ENCODE measurements around the gene DHRS7B. TPM values are rescaled to one million over a fixed set of nuclear protein-coding genes. Genes with fewer than 3 reads are reported as not detected.
"Not testable (repeated sequence)": the region's sequence is repeated elsewhere in the genome, so short reads cannot be mapped to it uniquely, and the experiment has no call there.

Gene DHRS7B
- total RNA-seq, 2 donors from 2014 or later: 30.5 to 44.5 TPM

DNA sequence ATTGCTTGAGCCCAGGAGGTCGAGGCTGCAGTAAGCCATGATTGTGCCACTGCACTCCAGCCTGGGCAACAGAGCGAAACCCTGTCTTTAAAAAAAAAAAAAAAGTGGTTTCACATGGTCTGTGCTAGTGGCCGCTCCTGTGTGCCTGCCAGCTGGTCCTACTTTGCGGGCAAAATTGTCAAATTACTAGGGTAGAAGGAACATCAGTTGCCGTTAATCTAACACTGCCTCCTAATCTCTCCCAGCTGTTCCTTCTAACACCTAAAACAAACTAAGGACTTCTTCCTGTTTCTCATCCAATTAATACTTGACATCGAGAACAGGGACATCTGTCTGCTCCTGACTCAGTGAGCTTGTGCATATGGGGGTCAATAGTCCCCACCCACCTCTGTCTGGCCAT is 63.3 kb downstream of the DHRS7B start:
- TF ChIP-seq, protein P1, sequence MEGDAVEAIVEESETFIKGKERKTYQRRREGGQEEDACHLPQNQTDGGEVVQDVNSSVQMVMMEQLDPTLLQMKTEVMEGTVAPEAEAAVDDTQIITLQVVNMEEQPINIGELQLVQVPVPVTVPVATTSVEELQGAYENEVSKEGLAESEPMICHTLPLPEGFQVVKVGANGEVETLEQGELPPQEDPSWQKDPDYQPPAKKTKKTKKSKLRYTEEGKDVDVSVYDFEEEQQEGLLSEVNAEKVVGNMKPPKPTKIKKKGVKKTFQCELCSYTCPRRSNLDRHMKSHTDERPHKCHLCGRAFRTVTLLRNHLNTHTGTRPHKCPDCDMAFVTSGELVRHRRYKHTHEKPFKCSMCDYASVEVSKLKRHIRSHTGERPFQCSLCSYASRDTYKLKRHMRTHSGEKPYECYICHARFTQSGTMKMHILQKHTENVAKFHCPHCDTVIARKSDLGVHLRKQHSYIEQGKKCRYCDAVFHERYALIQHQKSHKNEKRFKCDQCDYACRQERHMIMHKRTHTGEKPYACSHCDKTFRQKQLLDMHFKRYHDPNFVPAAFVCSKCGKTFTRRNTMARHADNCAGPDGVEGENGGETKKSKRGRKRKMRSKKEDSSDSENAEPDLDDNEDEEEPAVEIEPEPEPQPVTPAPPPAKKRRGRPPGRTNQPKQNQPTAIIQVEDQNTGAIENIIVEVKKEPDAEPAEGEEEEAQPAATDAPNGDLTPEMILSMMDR (IDR thresholded peaks at IDR 0.05): no peak
- no peaks in the 10 kb centered on the region for H3K27me3 ChIP-seq (replicated peaks; ENCODE audit: insufficient read depth)

DNA sequence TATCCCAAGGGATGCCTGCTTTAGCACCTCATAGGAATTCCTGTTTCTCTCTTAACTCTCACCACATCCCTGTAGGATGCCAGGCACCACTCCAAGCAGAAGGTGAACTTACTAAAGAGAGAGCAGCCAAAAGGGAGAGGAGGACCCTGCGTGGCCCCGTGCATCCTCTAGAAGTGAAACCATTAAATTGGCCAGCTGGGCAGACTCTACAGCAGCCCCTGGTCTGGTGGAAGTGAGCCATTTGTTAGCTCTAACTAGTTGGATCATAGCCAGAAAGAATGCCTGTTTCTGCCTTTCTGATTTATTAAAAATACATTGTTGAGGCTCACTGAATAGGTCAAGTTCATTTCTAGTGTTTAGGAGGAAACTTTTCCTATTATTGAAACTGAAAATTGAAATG is 64.9 kb downstream of the DHRS7B start:
- TF ChIP-seq, protein P1 (IDR thresholded peaks at IDR 0.05): no peak
- Histone ChIP-seq H3K4me1 (ENCODE audit: control insufficient read depth in 1 of 2, low read depth in 2 of 2) (peaks cover 3 to 37% of the 10 kb centered on the region in 2 donors), H3K27me3 (replicated peaks; ENCODE audit: insufficient read depth) (no peaks in the 10 kb centered on the region), H3K4me3 (peak overlapping the region; percentile 25), H3K9me3 (no peaks in the 10 kb centered on the region), H3K27ac (peak overlapping the region; percentile 46 to 65), H3K36me3 (peaks cover 3% of the 10 kb centered on the region)
- DNase-seq (ENCODE audit: low spot score) (no peak), ATAC-seq (ENCODE audit: insufficient number of reproducible peaks, low FRiP score, low read depth) (no peak)

More for the DNA sequence above, 63.3 kb downstream of the DHRS7B start:
- Histone ChIP-seq H3K36me3 (no peaks in the 10 kb centered on the region), H3K27ac (no peak overlapping the region), H3K9me3 (no peaks in the 10 kb centered on the region), H3K4me3 (no peak overlapping the region), H3K4me1 (ENCODE audit: control insufficient read depth in 1 of 2, low read depth in 2 of 2) (peaks cover 3 to 33% of the 10 kb centered on the region in 2 donors)
- DNase-seq (ENCODE audit: low spot score): no peak
- no peak for ATAC-seq (ENCODE audit: insufficient number of reproducible peaks, low FRiP score, low read depth)

DNA sequence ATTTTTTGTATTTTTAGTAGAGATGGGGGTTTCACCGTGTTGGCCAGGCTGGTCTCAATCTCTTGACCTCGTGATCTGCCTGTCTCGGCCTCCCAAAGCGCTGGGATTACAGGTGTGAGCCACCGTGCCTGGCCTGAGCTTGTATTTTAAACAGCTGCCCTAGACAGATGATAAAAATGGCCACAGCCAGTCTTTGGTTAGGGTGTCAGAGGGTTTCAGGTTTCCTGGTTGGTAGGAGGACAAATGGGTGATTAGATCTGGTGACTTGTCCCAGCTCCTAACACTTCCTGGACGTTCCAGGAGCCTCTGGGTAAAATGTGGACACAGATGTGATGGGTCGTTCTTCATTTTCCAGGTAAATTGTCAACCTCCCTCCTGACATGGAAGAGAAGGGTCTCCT is 65.7 kb downstream of the DHRS7B start:
- DNase-seq (ENCODE audit: low spot score); H3K36me3 ChIP-seq; H3K27ac ChIP-seq; H3K27me3 ChIP-seq (replicated peaks; ENCODE audit: insufficient read depth); ATAC-seq (ENCODE audit: insufficient number of reproducible peaks, low FRiP score, low read depth); H3K4me3 ChIP-seq; H3K9me3 ChIP-seq: not testable (repeated sequence)
- peaks cover 3 to 37% of the 10 kb centered on the region in 2 donors for H3K4me1 ChIP-seq (ENCODE audit: control insufficient read depth in 1 of 2, low read depth in 2 of 2)

- TF ChIP-seq, protein P1 (IDR thresholded peaks at IDR 0.05): no peak
- DNase-seq (ENCODE audit: low spot score) (no peak), ATAC-seq (ENCODE audit: insufficient number of reproducible peaks, low FRiP score, low read depth) (no peak)
- H3K27me3 ChIP-seq (replicated peaks; ENCODE audit: insufficient read depth): no peaks in the 10 kb centered on the region
- no peak overlapping the region for H3K4me3 ChIP-seq
- no peaks in the 10 kb centered on the region for H3K9me3 ChIP-seq
- no peak overlapping the region for H3K27ac ChIP-seq
- peaks cover 3 to 37% of the 10 kb centered on the region in 2 donors for H3K4me1 ChIP-seq (ENCODE audit: control insufficient read depth in 1 of 2, low read depth in 2 of 2)
- peaks cover 10% of the 10 kb centered on the region for H3K36me3 ChIP-seq
Measured at GRCh38 chr17:21193031-21193430, 66.3 kb downstream of the DHRS7B start.

GRCh38 chr17:21194226-21194625 is 67.5 kb downstream of the DHRS7B start:
- H3K4me1 ChIP-seq (ENCODE audit: control insufficient read depth in 1 of 2, low read depth in 2 of 2): peaks cover 3 to 37% of the 10 kb centered on the region in 2 donors
- peaks cover 13% of the 10 kb centered on the region for H3K36me3 ChIP-seq
- DNase-seq (ENCODE audit: low spot score): no peak
- no peaks in the 10 kb centered on the region for H3K9me3 ChIP-seq
- ATAC-seq (ENCODE audit: insufficient number of reproducible peaks, low FRiP score, low read depth): no peak
- TF ChIP-seq, protein P1 (IDR thresholded peaks at IDR 0.05): no peak
- no peaks in the 10 kb centered on the region for H3K27me3 ChIP-seq (replicated peaks; ENCODE audit: insufficient read depth)
- peak overlapping the region in 1 of 2 donors; percentile 35 for H3K27ac ChIP-seq
- H3K4me3 ChIP-seq: no peak overlapping the region

DNA sequence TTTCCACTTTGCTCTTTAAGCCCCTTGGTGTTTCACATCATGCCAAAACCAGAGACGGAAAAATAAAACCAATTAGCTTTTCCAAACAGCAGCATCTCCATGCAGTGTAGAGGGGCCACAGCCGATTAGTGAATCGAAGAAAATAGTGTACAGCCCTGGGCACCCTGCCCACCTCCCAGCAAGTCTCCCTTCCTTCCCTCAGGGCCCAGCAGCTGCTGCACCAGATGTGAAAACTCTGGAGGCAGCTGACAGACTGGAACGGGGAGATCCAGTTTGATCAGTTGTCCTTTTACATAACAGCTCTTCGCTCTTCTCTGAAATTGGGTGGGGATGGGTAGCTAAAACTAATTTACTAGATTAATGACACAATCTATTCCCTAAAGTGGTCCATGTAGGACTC is 67.9 kb downstream of the DHRS7B start:
- Histone ChIP-seq H3K4me1 (ENCODE audit: control insufficient read depth in 1 of 2, low read depth in 2 of 2) (peaks cover 3 to 40% of the 10 kb centered on the region in 2 donors), H3K9me3 (no peaks in the 10 kb centered on the region), H3K27ac (peak overlapping the region; percentile 35 to 42), H3K4me3 (no peak overlapping the region), H3K27me3 (replicated peaks; ENCODE audit: insufficient read depth) (no peaks in the 10 kb centered on the region), H3K36me3 (peaks cover 13% of the 10 kb centered on the region)
- ATAC-seq (ENCODE audit: insufficient number of reproducible peaks, low FRiP score, low read depth) (no peak), DNase-seq (ENCODE audit: low spot score) (no peak)
- TF ChIP-seq, protein P1 (IDR thresholded peaks at IDR 0.05): no peak

Measured in thoracic aorta (tissue), 2 donors.